ENCODE data around the gene SIM2.

Gene SIM2

DNA sequence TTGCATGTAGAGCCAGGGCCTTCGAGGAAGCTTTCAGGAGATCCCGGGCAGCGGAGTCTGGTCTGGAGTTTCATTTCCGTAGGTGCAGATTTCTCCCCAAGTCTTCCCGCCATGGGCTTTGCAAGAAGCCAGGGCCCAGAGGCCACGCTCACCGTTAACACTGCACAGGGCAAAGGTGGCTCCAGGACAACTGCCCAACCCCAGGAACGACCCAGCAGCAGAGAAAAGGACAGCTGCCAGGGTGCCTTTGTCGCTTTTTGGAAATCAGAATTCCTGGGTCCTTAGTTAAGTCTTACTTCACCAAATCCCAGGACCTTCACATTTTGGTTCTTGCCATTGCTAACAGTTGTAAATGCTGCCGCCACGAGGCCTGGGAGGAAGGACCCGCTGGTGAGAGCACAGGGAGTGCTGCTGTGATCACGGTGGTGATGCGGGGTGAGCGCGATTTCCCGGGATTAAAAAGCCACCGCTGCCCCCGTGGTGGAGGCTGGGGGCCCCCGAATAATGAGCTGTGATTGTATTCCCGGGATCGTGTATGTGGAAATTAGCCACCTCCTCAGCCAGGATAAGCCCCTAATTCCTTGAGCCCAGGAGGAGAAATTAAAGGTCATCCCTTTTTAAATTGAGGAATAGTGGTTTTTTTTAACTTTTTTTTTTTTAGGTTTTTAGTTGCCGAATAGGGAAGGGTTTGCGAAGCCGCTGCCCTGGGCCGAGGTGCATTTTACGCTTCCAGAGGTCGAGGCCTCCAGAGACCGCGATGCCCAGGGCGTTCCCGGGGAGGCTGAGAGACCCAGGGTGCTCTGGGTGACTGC, 8.2 kb downstream of the SIM2 start:
- no peak overlapping the region for H3K27ac ChIP-seq (ENCODE audit: insufficient read depth, low read depth, low read length, poor library complexity, severe bottlenecking)
- WGBS, 2 experiments, result 2 to 3% methylated on average over 32 of the region's 32 CpGs
- peaks cover 100% of the 10 kb centered on the region for H3K27me3 ChIP-seq (ENCODE audit: control insufficient read depth, insufficient read depth, low read length, poor library complexity, severe bottlenecking)
- H3K4me3 ChIP-seq (ENCODE audit: insufficient read depth, low read depth, low read length), result no peak overlapping the region
- H3K36me3 ChIP-seq (ENCODE audit: control insufficient read depth, insufficient read depth, low read length), result no peaks in the 10 kb centered on the region
- H3K9me3 ChIP-seq (ENCODE audit: control insufficient read depth, low read length), result no peaks in the 10 kb centered on the region
- H3K4me1 ChIP-seq (ENCODE audit: control insufficient read depth, insufficient read depth, low read length), result peaks cover 20% of the 10 kb centered on the region

DNA sequence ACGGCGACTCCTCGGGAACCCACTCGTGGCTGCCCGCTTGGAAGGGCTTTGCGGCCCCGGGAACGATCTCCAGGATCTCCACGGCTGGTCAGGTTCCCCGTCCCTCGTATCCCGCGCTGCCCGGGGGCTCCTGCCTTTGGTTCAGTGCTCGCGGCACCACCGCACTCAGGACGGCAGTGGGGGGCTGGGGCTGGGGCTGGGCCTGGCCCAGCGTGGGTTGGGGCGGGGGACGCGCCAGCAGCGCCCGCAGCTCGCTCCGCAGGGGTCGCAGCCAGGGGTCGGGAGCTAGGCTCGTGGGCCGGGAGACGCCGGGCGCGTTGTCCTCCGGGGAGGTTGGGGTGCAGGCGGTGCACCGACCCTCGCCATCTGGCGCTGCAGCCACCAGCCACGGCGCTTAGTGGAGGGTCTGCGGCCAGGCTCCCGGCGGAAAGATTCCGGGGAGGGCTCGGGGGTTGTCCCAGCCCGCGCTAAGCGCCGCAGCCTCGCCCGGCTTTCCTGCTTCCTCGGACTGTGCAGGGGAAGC, 8.9 kb downstream of the SIM2 start:
- Histone ChIP-seq H3K27me3 (ENCODE audit: control insufficient read depth, insufficient read depth, low read length, poor library complexity, severe bottlenecking) (peaks cover 100% of the 10 kb centered on the region), H3K4me3 (ENCODE audit: insufficient read depth, low read depth, low read length) (no peak overlapping the region), H3K36me3 (ENCODE audit: control insufficient read depth, insufficient read depth, low read length) (no peaks in the 10 kb centered on the region), H3K27ac (ENCODE audit: insufficient read depth, low read depth, low read length, poor library complexity, severe bottlenecking) (no peak overlapping the region), H3K9me3 (ENCODE audit: control insufficient read depth, low read length) (no peaks in the 10 kb centered on the region), H3K4me1 (ENCODE audit: control insufficient read depth, insufficient read depth, low read length) (peaks cover 20% of the 10 kb centered on the region)
- 2% methylated on average over 53 of the region's 53 CpGs for WGBS, 2 experiments

DNA sequence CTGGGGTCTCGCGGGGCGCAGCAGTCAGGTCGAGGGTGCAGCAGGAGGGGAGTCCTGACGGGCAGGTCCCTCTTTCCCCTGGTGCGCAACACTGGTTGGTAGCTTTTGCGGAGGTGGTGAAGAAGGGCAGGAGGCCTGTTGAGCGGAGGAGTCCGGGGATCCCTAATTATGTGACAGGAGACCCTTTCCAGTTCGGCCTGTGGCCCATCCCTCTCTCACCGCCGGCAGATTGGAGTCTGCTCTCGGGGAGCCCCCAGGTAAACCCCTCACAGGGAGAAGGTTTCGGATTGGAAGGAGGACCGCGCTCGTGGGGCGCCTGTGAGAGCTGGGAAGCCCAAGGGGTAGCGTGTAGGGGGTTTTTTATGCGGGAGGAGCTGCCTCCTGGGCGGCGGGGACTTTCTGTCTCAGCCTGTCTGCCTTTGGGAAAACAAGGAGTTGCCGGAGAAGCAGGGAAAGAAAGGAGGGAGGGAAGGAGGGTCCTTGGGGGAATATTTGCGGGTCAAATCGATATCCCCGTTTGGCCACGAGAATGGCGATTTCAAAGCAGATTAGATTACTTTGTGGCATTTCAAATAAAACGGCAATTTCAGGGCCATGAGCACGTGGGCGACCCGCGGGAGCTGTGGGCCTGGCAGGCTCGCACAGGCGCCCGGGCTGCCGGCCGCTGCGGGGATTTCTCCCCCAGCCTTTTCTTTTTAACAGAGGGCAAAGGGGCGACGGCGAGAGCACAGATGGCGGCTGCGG, 9.5 kb downstream of the SIM2 start:
- Histone ChIP-seq H3K27ac (ENCODE audit: insufficient read depth, low read depth, low read length, poor library complexity, severe bottlenecking) (no peak overlapping the region), H3K4me3 (ENCODE audit: insufficient read depth, low read depth, low read length) (no peak overlapping the region), H3K27me3 (ENCODE audit: control insufficient read depth, insufficient read depth, low read length, poor library complexity, severe bottlenecking) (peaks cover 100% of the 10 kb centered on the region), H3K9me3 (ENCODE audit: control insufficient read depth, low read length) (no peaks in the 10 kb centered on the region), H3K4me1 (ENCODE audit: control insufficient read depth, insufficient read depth, low read length) (peaks cover 20% of the 10 kb centered on the region), H3K36me3 (ENCODE audit: control insufficient read depth, insufficient read depth, low read length) (no peaks in the 10 kb centered on the region)
- WGBS, 2 experiments, result 2% methylated on average over 44 of the region's 44 CpGs

DNA sequence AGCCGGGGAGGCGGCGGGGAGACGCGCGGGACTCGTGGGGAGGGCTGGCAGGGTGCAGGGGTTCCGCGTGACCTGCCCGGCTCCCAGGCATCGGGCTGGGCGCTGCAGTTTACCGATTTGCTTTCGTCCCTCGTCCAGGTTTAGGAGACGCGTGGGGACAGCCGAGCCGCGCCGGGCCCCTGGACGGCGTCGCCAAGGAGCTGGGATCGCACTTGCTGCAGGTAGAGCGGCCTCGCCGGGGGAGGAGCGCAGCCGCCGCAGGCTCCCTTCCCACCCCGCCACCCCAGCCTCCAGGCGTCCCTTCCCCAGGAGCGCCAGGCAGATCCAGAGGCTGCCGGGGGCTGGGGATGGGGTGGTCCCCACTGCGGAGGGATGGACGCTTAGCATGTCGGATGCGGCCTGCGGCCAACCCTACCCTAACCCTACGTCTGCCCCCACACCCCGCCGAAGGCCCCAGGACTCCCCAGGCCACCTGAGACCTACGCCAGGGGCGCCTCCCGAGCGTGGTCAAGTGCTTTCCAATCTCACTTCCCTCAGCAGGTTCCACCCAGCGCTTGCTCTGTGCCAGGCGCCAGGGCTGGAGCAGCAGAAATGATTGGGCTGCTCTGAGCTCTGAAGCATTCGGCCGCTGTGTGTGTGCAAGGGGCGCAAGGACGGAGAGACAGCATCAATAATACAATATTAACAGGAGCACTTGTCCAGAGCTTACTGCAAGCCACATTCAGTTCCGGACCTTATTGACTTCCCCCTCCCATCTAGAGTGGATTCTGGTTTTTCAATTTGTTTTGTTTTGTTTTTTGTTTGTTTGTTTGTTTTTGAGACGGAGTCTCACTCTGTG, 10.3 kb downstream of the SIM2 start:
- no peak overlapping the region for H3K27ac ChIP-seq (ENCODE audit: insufficient read depth, low read depth, low read length, poor library complexity, severe bottlenecking)
- H3K4me3 ChIP-seq (ENCODE audit: insufficient read depth, low read depth, low read length), result no peak overlapping the region
- H3K36me3 ChIP-seq (ENCODE audit: control insufficient read depth, insufficient read depth, low read length), result no peaks in the 10 kb centered on the region
- peaks cover 100% of the 10 kb centered on the region for H3K27me3 ChIP-seq (ENCODE audit: control insufficient read depth, insufficient read depth, low read length, poor library complexity, severe bottlenecking)
- H3K9me3 ChIP-seq (ENCODE audit: control insufficient read depth, low read length), result no peaks in the 10 kb centered on the region
- 2% methylated on average over 54 to 55 of the region's 55 CpGs for WGBS, 2 experiments
- H3K4me1 ChIP-seq (ENCODE audit: control insufficient read depth, insufficient read depth, low read length), result peaks cover 20% of the 10 kb centered on the region

DNA sequence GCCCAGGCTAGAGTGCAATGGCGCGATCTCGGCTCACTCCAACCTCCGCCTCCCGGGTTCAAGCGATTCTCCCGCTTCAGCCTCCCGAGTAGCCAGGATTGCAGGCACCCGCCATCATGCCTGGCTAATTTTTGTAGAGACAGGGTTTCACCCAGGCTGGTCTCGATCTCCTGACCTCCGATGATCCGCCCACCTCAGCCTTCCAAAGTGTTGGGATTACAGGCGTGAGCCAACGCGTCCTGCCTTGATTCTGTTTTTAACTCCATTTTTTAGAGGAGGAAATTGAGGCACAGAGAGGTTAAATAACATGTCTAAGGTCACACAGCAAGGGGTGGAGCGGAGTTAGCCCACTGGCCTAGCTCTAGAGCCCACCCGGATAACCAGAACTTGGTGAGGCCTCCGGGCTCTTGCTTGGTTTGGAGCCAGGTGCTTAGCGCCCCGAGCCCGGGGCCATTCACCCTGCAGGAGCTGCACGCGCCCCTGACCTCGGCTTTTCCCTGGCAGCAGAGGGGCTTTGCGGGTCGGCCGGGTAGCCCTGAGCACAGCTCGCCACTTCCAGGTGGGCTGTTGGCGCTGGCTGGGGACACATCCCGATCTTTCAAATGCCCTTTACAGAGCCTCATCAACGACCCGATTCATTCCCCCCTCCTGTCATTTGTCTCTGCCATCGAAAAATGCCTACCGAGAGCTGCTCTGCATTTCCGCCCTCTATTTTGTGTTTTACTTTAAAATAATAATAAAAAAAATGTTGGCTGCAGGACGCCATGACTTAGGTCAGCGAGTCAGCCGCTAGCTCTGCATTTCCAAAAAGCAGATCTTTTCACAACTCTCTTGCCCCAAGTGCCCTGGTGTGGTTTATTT, 11.2 kb downstream of the SIM2 start:
- peaks cover 20% of the 10 kb centered on the region for H3K4me1 ChIP-seq (ENCODE audit: control insufficient read depth, insufficient read depth, low read length)
- H3K4me3 ChIP-seq (ENCODE audit: insufficient read depth, low read depth, low read length), result peak overlapping the region; percentile 1
- 5% methylated on average over 36 to 38 of the region's 38 CpGs for WGBS, 2 experiments
- peaks cover 100% of the 10 kb centered on the region for H3K27me3 ChIP-seq (ENCODE audit: control insufficient read depth, insufficient read depth, low read length, poor library complexity, severe bottlenecking)
- H3K36me3 ChIP-seq (ENCODE audit: control insufficient read depth, insufficient read depth, low read length), result no peaks in the 10 kb centered on the region
- no peak overlapping the region for H3K27ac ChIP-seq (ENCODE audit: insufficient read depth, low read depth, low read length, poor library complexity, severe bottlenecking)
- no peaks in the 10 kb centered on the region for H3K9me3 ChIP-seq (ENCODE audit: control insufficient read depth, low read length)

DNA sequence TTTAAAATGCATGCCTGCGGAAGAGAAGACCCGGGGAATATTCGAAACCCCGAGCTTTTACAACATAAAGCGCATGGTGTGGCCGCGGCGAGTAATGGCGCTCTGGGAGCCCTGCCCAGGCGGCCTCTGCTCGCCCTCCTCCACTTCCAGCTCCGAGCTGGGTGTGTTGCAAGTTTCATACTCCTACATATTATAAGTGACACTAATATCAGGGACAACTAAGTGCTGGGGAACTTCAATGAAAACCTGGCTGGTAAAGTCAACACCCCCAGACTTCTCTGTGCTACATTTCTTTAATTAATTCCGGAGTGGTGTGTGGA, 11.8 kb downstream of the SIM2 start:
- Histone ChIP-seq H3K27me3 (ENCODE audit: control insufficient read depth, insufficient read depth, low read length, poor library complexity, severe bottlenecking) (peaks cover 94% of the 10 kb centered on the region), H3K4me3 (ENCODE audit: insufficient read depth, low read depth, low read length) (peak overlapping the region; percentile 1)
- 4 to 8% methylated on average over 13 of the region's 13 CpGs for WGBS, 2 experiments

DNA sequence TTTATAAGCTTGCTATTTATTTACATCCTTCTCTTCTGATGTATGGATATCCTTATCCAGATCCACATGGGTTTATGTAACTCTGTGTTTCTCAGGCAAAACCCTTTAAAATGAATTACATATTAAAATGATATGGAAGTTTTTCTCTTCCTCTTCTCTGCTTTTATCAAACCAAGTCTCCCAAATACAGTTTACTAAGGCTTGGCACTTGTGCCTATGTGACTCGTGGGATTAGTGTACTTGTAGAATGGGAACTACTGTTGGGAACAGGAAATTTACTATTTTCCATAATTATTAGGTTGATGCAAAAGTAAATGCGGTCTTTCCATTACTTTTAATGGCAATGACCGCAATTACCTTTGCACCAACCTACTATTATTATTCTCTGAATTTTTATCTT, 14.8 kb downstream of the SIM2 start:
- 79 to 93% methylated on average over 2 to 3 of the region's 3 CpGs for WGBS, 2 experiments
- peaks cover 63% of the 10 kb centered on the region for H3K27me3 ChIP-seq (ENCODE audit: control insufficient read depth, insufficient read depth, low read length, poor library complexity, severe bottlenecking)
- no peak overlapping the region for H3K4me3 ChIP-seq (ENCODE audit: insufficient read depth, low read depth, low read length)

More for the DNA sequence above, 11.8 kb downstream of the SIM2 start:
- Histone ChIP-seq H3K9me3 (ENCODE audit: control insufficient read depth, low read length) (no peaks in the 10 kb centered on the region), H3K36me3 (ENCODE audit: control insufficient read depth, insufficient read depth, low read length) (no peaks in the 10 kb centered on the region), H3K27ac (ENCODE audit: insufficient read depth, low read depth, low read length, poor library complexity, severe bottlenecking) (no peak overlapping the region), H3K4me1 (ENCODE audit: control insufficient read depth, insufficient read depth, low read length) (peaks cover 20% of the 10 kb centered on the region)

DNA sequence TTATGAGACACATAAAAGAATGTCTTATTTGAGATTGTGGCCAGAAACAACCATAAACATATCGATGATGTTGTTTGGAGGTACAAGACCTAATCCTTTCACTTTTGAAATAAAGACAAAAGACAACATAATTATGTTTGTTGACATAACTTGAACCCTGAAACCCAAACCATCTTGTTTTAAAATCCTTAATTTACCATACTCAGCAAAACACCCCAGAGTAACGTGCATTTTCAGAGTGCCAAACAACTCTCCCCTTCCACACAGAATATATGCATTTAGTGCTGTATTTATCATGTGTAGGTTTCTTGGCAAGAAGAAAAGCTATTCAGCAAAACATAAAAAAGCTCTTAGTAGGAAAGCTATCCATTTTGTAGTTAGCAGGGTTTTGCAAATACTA, 17.5 kb downstream of the SIM2 start:
- Histone ChIP-seq H3K4me1 (ENCODE audit: control insufficient read depth, insufficient read depth, low read length) (no peaks in the 10 kb centered on the region), H3K27ac (ENCODE audit: insufficient read depth, low read depth, low read length, poor library complexity, severe bottlenecking) (no peak overlapping the region), H3K27me3 (ENCODE audit: control insufficient read depth, insufficient read depth, low read length, poor library complexity, severe bottlenecking) (peaks cover 37% of the 10 kb centered on the region), H3K9me3 (ENCODE audit: control insufficient read depth, low read length) (no peaks in the 10 kb centered on the region), H3K36me3 (ENCODE audit: control insufficient read depth, insufficient read depth, low read length) (no peaks in the 10 kb centered on the region), H3K4me3 (ENCODE audit: insufficient read depth, low read depth, low read length) (no peak overlapping the region)
- WGBS, 2 experiments, result 83 to 95% methylated on average over 1 to 2 of the region's 2 CpGs

More for the DNA sequence above, 14.8 kb downstream of the SIM2 start:
- peaks cover 8% of the 10 kb centered on the region for H3K4me1 ChIP-seq (ENCODE audit: control insufficient read depth, insufficient read depth, low read length)
- no peak overlapping the region for H3K27ac ChIP-seq (ENCODE audit: insufficient read depth, low read depth, low read length, poor library complexity, severe bottlenecking)
- no peaks in the 10 kb centered on the region for H3K9me3 ChIP-seq (ENCODE audit: control insufficient read depth, low read length)
- no peaks in the 10 kb centered on the region for H3K36me3 ChIP-seq (ENCODE audit: control insufficient read depth, insufficient read depth, low read length)

DNA sequence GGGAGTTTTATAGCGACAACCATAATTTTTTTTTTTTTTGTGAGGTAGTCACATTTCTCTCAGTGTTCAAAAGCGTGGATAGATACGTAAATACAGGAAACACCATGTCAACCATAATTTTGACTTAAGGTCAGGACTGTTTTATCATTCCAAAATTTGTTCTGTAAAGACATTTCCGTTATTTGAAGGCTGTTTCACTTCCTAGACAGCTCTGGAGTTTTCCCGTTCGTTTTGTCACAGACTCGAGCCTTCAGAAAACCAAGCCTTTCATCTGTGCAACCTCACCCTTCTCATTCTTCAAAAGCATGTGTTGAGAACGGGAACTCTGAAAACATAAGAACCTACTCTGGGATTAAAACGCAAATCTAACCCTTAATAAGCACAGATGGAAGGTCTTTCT, 17.9 kb downstream of the SIM2 start:
- Histone ChIP-seq H3K27me3 (ENCODE audit: control insufficient read depth, insufficient read depth, low read length, poor library complexity, severe bottlenecking) (peaks cover 32% of the 10 kb centered on the region), H3K27ac (ENCODE audit: insufficient read depth, low read depth, low read length, poor library complexity, severe bottlenecking) (no peak overlapping the region), H3K36me3 (ENCODE audit: control insufficient read depth, insufficient read depth, low read length) (no peaks in the 10 kb centered on the region), H3K4me3 (ENCODE audit: insufficient read depth, low read depth, low read length) (no peak overlapping the region), H3K9me3 (ENCODE audit: control insufficient read depth, low read length) (no peaks in the 10 kb centered on the region), H3K4me1 (ENCODE audit: control insufficient read depth, insufficient read depth, low read length) (no peaks in the 10 kb centered on the region)
- 91% methylated on average over 9 of the region's 9 CpGs for WGBS, 2 experiments

All from ectodermal cell (in vitro differentiated cells).